ENCODE data around the gene TBC1D22A.

The TBC1D22A gene

GRCh38 chr22:47090591-47091245 lies 328.3 kb downstream of the TBC1D22A start:
- peaks cover 10% of the 10 kb centered on the region for H3K4me1 ChIP-seq (ENCODE audit: insufficient read depth, poor library complexity, severe bottlenecking)
- ATAC-seq (ENCODE audit: low read depth) (no peak), DNase-seq (ENCODE audit: low spot score) (no peak)
- H3K27me3 ChIP-seq (ENCODE audit: insufficient read depth, poor library complexity, severe bottlenecking): no peaks in the 10 kb centered on the region
- H3K9me3 ChIP-seq (ENCODE audit: severe bottlenecking): no peaks in the 10 kb centered on the region
- no peak for TF ChIP-seq CTCF (IDR thresholded peaks at IDR 0.05; ENCODE audit: poor library complexity, severe bottlenecking)
- H3K36me3 ChIP-seq (ENCODE audit: low read depth): no peaks in the 10 kb centered on the region
- H3K27ac ChIP-seq (ENCODE audit: poor library complexity, severe bottlenecking): no peak overlapping the region
- no peak overlapping the region for H3K4me3 ChIP-seq (ENCODE audit: severe bottlenecking)

- Histone ChIP-seq H3K27me3 (ENCODE audit: insufficient read depth, poor library complexity, severe bottlenecking) (no peaks in the 10 kb centered on the region), H3K4me1 (ENCODE audit: insufficient read depth, poor library complexity, severe bottlenecking) (peaks cover 10% of the 10 kb centered on the region), H3K4me3 (ENCODE audit: severe bottlenecking) (no peak overlapping the region), H3K27ac (ENCODE audit: poor library complexity, severe bottlenecking) (no peak overlapping the region), H3K9me3 (ENCODE audit: severe bottlenecking) (no peaks in the 10 kb centered on the region), H3K36me3 (ENCODE audit: low read depth) (no peaks in the 10 kb centered on the region)
- DNase-seq (ENCODE audit: low spot score) (no peak), ATAC-seq (ENCODE audit: low read depth) (no peak)
- TF ChIP-seq CTCF (IDR thresholded peaks at IDR 0.05; ENCODE audit: poor library complexity, severe bottlenecking): no peak
Measured at GRCh38 chr22:47091246-47091651, 328.8 kb downstream of the TBC1D22A start.

GRCh38 chr22:47091921-47092700 lies 329.7 kb downstream of the TBC1D22A start:
- Histone ChIP-seq H3K4me1 (ENCODE audit: insufficient read depth, poor library complexity, severe bottlenecking) (peaks cover 10% of the 10 kb centered on the region), H3K27ac (ENCODE audit: poor library complexity, severe bottlenecking) (no peak overlapping the region)

GRCh38 chr22:47092896-47093311 lies 330.5 kb downstream of the TBC1D22A start:
- Histone ChIP-seq H3K4me3 (ENCODE audit: severe bottlenecking) (no peak overlapping the region), H3K9me3 (ENCODE audit: severe bottlenecking) (no peaks in the 10 kb centered on the region), H3K27me3 (ENCODE audit: insufficient read depth, poor library complexity, severe bottlenecking) (no peaks in the 10 kb centered on the region), H3K36me3 (ENCODE audit: low read depth) (no peaks in the 10 kb centered on the region), H3K27ac (ENCODE audit: poor library complexity, severe bottlenecking) (no peak overlapping the region), H3K4me1 (ENCODE audit: insufficient read depth, poor library complexity, severe bottlenecking) (peaks cover 10% of the 10 kb centered on the region)
- TF ChIP-seq CTCF (IDR thresholded peaks at IDR 0.05; ENCODE audit: poor library complexity, severe bottlenecking): no peak
- DNase-seq (ENCODE audit: low spot score) (no peak), ATAC-seq (ENCODE audit: low read depth) (0 out of 3 replicates have a peak, but pooled peaks have one; percentile 40)

More at GRCh38 chr22:47091921-47092700, 329.7 kb downstream of the TBC1D22A start:
- Histone ChIP-seq H3K4me3 (ENCODE audit: severe bottlenecking) (no peak overlapping the region), H3K36me3 (ENCODE audit: low read depth) (no peaks in the 10 kb centered on the region), H3K27me3 (ENCODE audit: insufficient read depth, poor library complexity, severe bottlenecking) (no peaks in the 10 kb centered on the region), H3K9me3 (ENCODE audit: severe bottlenecking) (no peaks in the 10 kb centered on the region)
- DNase-seq (ENCODE audit: low spot score): no peak
- TF ChIP-seq CTCF (IDR thresholded peaks at IDR 0.05; ENCODE audit: poor library complexity, severe bottlenecking): no peak
- no peak for ATAC-seq (ENCODE audit: low read depth)

All from RWPE2 (cell line).